ENCODE data around the gene DOCK1.

DOCK1 gene

GRCh38 chr10:127345231-127345965 lies 440.2 kb downstream of the DOCK1 start:
- H3K36me3 ChIP-seq (ENCODE audit: control insufficient read depth, insufficient read depth, low read length) = no peaks in the 10 kb centered on the region
- no peaks in the 10 kb centered on the region for H3K4me1 ChIP-seq
- H3K4me2 ChIP-seq (ENCODE audit: low read length) = no peak overlapping the region
- H3K27ac ChIP-seq = no peak overlapping the region
- H2AFZ ChIP-seq = no peak overlapping the region
- no peak overlapping the region for H3K9ac ChIP-seq
- no peak for TF ChIP-seq CTCF (IDR thresholded peaks at IDR 0.05)
- no peaks in the 10 kb centered on the region for H3K79me2 ChIP-seq
- H3K9me3 ChIP-seq (ENCODE audit: control insufficient read depth, low read length) = no peaks in the 10 kb centered on the region
- H3K27me3 ChIP-seq (ENCODE audit: control insufficient read depth, insufficient read depth, low read length) = no peaks in the 10 kb centered on the region
- no peak overlapping the region for H3K4me3 ChIP-seq (ENCODE audit: low read depth, low read length)

- H3K9me3 ChIP-seq (ENCODE audit: control insufficient read depth, low read length) = no peaks in the 10 kb centered on the region
- H3K36me3 ChIP-seq (ENCODE audit: control insufficient read depth, insufficient read depth, low read length) = no peaks in the 10 kb centered on the region
- no peaks in the 10 kb centered on the region for H3K27me3 ChIP-seq (ENCODE audit: control insufficient read depth, insufficient read depth, low read length)
These were observed 441.4 kb downstream of the DOCK1 start for GRCh38 chr10:127346604-127347003.

GRCh38 chr10:127347202-127347959 lies 442.2 kb downstream of the DOCK1 start:
- no peak overlapping the region for H2AFZ ChIP-seq
- no peaks in the 10 kb centered on the region for H3K36me3 ChIP-seq (ENCODE audit: control insufficient read depth, insufficient read depth, low read length)
- H3K4me3 ChIP-seq (ENCODE audit: low read depth, low read length) = no peak overlapping the region
- H3K9me3 ChIP-seq (ENCODE audit: control insufficient read depth, low read length) = no peaks in the 10 kb centered on the region
- H3K27me3 ChIP-seq (ENCODE audit: control insufficient read depth, insufficient read depth, low read length) = no peaks in the 10 kb centered on the region
- H3K4me1 ChIP-seq = no peaks in the 10 kb centered on the region
- no peak overlapping the region for H3K27ac ChIP-seq
- TF ChIP-seq CTCF (IDR thresholded peaks at IDR 0.05) = no peak
- H3K79me2 ChIP-seq = no peaks in the 10 kb centered on the region
- H3K9ac ChIP-seq = no peak overlapping the region
- H3K4me2 ChIP-seq (ENCODE audit: low read length) = no peak overlapping the region

More at GRCh38 chr10:127346604-127347003, 441.4 kb downstream of the DOCK1 start:
- H2AFZ ChIP-seq = no peak overlapping the region
- H3K4me1 ChIP-seq = no peaks in the 10 kb centered on the region
- no peaks in the 10 kb centered on the region for H3K79me2 ChIP-seq
- H3K9ac ChIP-seq = no peak overlapping the region
- H3K4me3 ChIP-seq (ENCODE audit: low read depth, low read length) = no peak overlapping the region
- H3K4me2 ChIP-seq (ENCODE audit: low read length) = no peak overlapping the region
- no peak for TF ChIP-seq CTCF (IDR thresholded peaks at IDR 0.05)
- no peak overlapping the region for H3K27ac ChIP-seq

- Histone ChIP-seq H2AFZ (no peak overlapping the region), H3K9me3 (ENCODE audit: control insufficient read depth, low read length) (no peaks in the 10 kb centered on the region), H3K4me1 (no peaks in the 10 kb centered on the region), H3K27ac (no peak overlapping the region), H3K27me3 (ENCODE audit: control insufficient read depth, insufficient read depth, low read length) (no peaks in the 10 kb centered on the region), H3K36me3 (ENCODE audit: control insufficient read depth, insufficient read depth, low read length) (no peaks in the 10 kb centered on the region), H3K4me2 (ENCODE audit: low read length) (no peak overlapping the region), H3K79me2 (no peaks in the 10 kb centered on the region), H3K4me3 (ENCODE audit: low read depth, low read length) (no peak overlapping the region), H3K9ac (no peak overlapping the region)
- no peak for TF ChIP-seq CTCF (IDR thresholded peaks at IDR 0.05)
These were observed 444.5 kb downstream of the DOCK1 start for GRCh38 chr10:127349737-127350136.

All from parathyroid adenoma (tissue), 2 donors.